GM12878 (cell line): ENCODE results near the gene PDZD7.

ENCODE experiments used
- CREB1 ChIP-seq: IDR thresholded peaks from 2 replicates; pipeline ENCODE4 v1.6.1; 2012; ENCODE audit warnings: low read depth, mild to moderate bottlenecking, inconsistent platforms
- CTCF ChIP-seq, 3 experiments: IDR thresholded peaks in 2 of 3; conservative IDR thresholded peaks in 1 of 3; 2 replicates each; pipeline ENCODE4 v1.5.1; 2011; ENCODE audit warnings: low read depth in 3 of 3, low read length in 3 of 3, mild to moderate bottlenecking in 3 of 3, control low read depth in 2 of 3, moderate library complexity in 2 of 3, inconsistent platforms in 1 of 3, mixed read lengths in 1 of 3; ENCODE audit not compliant: control insufficient read depth in 2 of 3, insufficient read depth in 1 of 3; ENCODE audit errors: extremely low read depth in 1 of 3
- NFIC ChIP-seq: IDR thresholded peaks from 2 replicates; pipeline ENCODE4 v1.6.1; 2012; ENCODE audit warnings: low read depth, mild to moderate bottlenecking, inconsistent platforms, low read length, moderate library complexity
- POLR2A ChIP-seq: IDR thresholded peaks from 2 replicates; pipeline ENCODE4 v1.6.1; 2011; ENCODE audit warnings: low read depth, mild to moderate bottlenecking, low read length
- POLR2AphosphoS2 ChIP-seq: IDR thresholded peaks from 2 replicates; pipeline ENCODE4 v1.6.1; 2011; ENCODE audit warnings: low read depth, mild to moderate bottlenecking, low read length, improper control_type of control experiment, moderate library complexity
- SIN3A ChIP-seq: IDR thresholded peaks from 2 replicates; pipeline ENCODE4 v1.6.1; 2012; ENCODE audit warnings: low read depth, low read length, improper control_type of control experiment
- TAF1 ChIP-seq: IDR thresholded peaks from 2 replicates; pipeline ENCODE4 v1.6.1; 2011; ENCODE audit warnings: mild to moderate bottlenecking, low read depth, low read length, borderline replicate concordance
- TF ChIP-seq, protein P1 (sequence below): IDR thresholded peaks from 2 replicates; pipeline ENCODE4 v1.6.1; 2012; ENCODE audit warnings: low read length, inconsistent platforms

GRCh38 chr10:100968062-100968736, 62.7 kb downstream of the PDZD7 start:
- TF ChIP-seq CREB1 = no peak
- no peak for TF ChIP-seq SIN3A
- TF ChIP-seq POLR2AphosphoS2 = no peak
- TF ChIP-seq POLR2A = no peak
- TF ChIP-seq NFIC = no peak
- TF ChIP-seq, protein P1, sequence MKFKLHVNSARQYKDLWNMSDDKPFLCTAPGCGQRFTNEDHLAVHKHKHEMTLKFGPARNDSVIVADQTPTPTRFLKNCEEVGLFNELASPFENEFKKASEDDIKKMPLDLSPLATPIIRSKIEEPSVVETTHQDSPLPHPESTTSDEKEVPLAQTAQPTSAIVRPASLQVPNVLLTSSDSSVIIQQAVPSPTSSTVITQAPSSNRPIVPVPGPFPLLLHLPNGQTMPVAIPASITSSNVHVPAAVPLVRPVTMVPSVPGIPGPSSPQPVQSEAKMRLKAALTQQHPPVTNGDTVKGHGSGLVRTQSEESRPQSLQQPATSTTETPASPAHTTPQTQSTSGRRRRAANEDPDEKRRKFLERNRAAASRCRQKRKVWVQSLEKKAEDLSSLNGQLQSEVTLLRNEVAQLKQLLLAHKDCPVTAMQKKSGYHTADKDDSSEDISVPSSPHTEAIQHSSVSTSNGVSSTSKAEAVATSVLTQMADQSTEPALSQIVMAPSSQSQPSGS = no peak
- no peak for TF ChIP-seq CTCF (IDR thresholded peaks at IDR 0.05 in 2 of 3, conservative IDR thresholded peaks at IDR 0.05 in 1 of 3; ENCODE audit: control insufficient read depth in 2 of 3, extremely low read depth in 1 of 3, insufficient read depth in 1 of 3, low read depth in 3 of 3, low read length in 3 of 3)
- no peak for TF ChIP-seq TAF1
